ENCODE data around the gene VLDLR. TPM values are rescaled to one million over a fixed set of nuclear protein-coding genes. Genes with fewer than 3 reads are reported as not detected.

The VLDLR gene
- total and polyA plus RNA-seq, 8 donors: 19.8 to 32.7 (median 25.9) TPM

DNA sequence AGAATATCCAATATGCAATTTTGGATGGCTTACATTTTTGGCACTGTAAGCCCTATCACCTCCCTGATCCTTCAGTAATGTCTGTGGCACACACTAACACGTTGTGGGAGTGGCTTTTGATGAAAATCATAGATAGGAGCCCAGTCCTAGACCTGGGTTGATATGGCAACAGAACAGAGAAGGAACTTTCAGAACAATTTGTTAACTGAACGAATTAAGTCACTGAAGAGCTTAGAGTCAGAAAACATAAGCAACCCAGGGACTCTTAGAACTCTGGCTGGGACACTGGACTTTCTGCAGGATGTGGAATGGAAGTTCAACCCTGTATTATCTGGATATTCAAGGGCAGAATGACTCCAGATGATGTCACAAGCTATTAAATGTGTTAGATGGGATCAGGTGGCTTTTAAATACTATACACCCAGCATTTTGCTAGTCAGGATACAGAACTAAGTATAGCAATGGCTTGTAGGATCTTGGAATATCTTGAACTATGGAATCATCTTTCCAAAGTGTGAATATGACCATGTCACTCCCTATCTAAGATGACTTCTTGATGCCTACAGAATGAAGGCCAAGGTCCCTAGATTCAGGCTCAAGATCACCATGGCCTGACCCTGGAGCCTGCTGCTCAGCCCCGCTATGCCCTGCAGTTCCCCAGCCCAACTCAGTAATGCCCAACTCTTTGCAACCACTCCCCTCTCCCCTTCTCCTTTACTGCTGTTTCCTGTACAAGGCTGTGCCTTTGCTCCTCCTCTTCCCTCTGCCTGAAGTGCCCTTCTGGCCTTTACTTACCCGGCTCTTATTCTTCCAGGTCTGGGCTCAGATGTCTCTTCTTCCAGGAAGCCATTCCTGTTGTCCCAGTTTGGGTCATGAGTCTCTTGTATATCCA is 42.8 kb downstream of the VLDLR start:
- no peak for ATAC-seq
- Histone ChIP-seq H3K4me1 (no peaks in the 10 kb centered on the region), H3K27ac (no peak overlapping the region), H3K36me3 (no peaks in the 10 kb centered on the region), H3K27me3 (no peaks in the 10 kb centered on the region), H3K9me3 (no peaks in the 10 kb centered on the region), H3K4me3 (no peak overlapping the region)
- intact Hi-C loops (cut with DNase I): no loop called here
- no peak for DNase-seq
- TF ChIP-seq, protein P1, sequence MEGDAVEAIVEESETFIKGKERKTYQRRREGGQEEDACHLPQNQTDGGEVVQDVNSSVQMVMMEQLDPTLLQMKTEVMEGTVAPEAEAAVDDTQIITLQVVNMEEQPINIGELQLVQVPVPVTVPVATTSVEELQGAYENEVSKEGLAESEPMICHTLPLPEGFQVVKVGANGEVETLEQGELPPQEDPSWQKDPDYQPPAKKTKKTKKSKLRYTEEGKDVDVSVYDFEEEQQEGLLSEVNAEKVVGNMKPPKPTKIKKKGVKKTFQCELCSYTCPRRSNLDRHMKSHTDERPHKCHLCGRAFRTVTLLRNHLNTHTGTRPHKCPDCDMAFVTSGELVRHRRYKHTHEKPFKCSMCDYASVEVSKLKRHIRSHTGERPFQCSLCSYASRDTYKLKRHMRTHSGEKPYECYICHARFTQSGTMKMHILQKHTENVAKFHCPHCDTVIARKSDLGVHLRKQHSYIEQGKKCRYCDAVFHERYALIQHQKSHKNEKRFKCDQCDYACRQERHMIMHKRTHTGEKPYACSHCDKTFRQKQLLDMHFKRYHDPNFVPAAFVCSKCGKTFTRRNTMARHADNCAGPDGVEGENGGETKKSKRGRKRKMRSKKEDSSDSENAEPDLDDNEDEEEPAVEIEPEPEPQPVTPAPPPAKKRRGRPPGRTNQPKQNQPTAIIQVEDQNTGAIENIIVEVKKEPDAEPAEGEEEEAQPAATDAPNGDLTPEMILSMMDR (IDR thresholded peaks at IDR 0.05): no peak

DNA sequence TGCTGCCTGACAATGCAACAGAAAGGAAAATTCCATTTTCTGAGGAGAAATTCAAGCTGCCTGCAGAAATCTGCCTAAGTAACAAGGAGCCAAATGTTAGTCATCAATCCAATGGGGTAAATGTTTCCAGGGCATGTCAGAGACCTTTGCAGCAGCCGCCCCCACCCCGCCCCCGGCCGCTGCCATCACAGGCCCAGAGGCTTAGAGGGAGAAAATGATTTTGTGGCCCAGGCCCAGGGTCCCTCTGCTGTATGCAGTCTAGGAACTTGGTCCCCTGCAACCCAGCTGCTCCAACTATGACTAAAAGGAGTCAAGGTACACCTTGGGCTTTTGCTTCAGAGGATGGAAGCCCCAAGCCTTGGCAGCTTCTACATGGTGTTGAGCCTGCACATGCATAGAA is 45.0 kb downstream of the VLDLR start:
- TF ChIP-seq, protein P1 (IDR thresholded peaks at IDR 0.05): no peak
- DNase-seq (no peak), ATAC-seq (no peak)
- Histone ChIP-seq H3K27me3 (no peaks in the 10 kb centered on the region), H3K9me3 (no peaks in the 10 kb centered on the region), H3K36me3 (no peaks in the 10 kb centered on the region), H3K4me3 (no peak overlapping the region), H3K27ac (no peak overlapping the region), H3K4me1 (no peaks in the 10 kb centered on the region)
- intact Hi-C loops (cut with DNase I): no loop called here

DNA sequence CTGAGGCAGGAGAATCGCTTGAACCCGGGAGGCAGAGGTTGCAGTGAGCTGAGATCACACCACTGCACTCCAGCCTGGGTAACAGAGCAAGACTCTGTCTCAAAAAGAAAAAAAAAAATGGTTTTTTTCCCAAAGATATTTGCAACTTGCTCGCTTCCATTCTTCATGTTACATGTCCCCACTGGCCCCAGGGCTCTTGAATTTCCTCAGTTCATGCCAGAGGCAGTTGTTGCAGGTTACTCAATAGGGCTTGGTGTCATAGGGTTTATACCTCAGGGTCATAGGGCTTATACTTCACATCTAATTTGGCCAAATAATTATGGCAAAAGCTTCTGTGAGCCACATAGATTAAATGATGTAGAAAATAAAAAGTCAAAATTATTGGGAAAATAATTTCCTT is 51.6 kb downstream of the VLDLR start:
- Histone ChIP-seq H3K4me1 (no peaks in the 10 kb centered on the region), H3K27ac (no peak overlapping the region), H3K9me3 (no peaks in the 10 kb centered on the region), H3K27me3 (no peaks in the 10 kb centered on the region), H3K36me3 (no peaks in the 10 kb centered on the region), H3K4me3 (no peak overlapping the region)
- DNase-seq (no peak), ATAC-seq (no peak)
- intact Hi-C loops (cut with DNase I): no loop called here
- TF ChIP-seq, protein P1 (IDR thresholded peaks at IDR 0.05): no peak

DNA sequence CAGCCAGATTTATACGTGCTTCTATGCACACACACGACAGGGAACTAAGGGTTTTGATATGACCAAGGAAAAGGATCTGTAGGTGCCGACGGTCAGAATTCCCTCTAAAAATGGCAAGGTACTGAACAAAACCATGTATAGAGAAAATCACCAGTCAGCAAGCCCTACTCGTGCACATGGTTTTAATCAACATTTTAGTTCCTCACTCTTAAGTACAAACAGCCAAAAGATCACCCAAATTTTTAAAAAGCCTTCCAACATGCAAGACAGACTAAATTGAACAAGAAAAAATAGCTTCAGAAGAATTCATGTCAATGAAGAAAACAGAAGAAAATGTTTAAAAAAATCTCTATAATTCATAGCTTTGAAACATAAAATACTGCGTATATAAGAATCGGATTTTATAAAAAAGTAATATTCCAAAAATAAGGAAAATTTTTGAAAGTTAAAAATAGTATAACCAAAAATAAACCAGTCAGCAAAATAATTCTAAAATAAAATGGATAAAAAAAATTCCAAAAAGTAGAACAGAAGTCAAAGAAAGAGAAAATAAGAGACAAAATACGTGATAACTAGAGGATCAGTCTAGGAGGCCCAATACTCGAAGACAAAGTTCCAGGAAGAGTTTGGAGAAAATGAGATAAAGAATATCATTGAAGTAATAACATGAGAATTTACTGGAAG is 52.7 kb downstream of the VLDLR start:
- Histone ChIP-seq H3K27ac (no peak overlapping the region), H3K36me3 (no peaks in the 10 kb centered on the region), H3K9me3 (no peaks in the 10 kb centered on the region), H3K4me3 (no peak overlapping the region), H3K4me1 (no peaks in the 10 kb centered on the region), H3K27me3 (no peaks in the 10 kb centered on the region)
- intact Hi-C loops (cut with DNase I): no loop called here
- ATAC-seq (no peak), DNase-seq (no peak)
- TF ChIP-seq, protein P1 (IDR thresholded peaks at IDR 0.05): no peak

DNA sequence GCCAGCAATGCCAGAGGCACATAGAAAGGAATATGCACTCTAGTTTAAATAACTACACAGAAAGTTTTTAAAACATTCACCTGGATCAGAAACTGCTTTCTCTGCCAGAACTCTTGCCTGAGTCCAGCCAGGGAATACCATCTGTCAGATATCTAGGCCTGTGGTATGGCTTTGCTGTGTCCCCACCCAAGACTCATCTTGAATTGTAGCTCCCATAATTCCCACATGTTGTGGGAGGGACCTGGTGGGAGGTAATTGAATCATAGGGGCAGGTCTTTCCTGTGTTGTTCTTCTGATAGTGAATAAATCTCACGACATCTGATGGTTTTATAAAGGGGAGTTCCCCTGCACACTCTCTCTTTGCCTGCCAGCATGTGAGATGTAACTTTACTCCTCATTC is 54.2 kb downstream of the VLDLR start:
- TF ChIP-seq, protein P1 (IDR thresholded peaks at IDR 0.05): no peak
- Histone ChIP-seq H3K4me3 (no peak overlapping the region), H3K36me3 (no peaks in the 10 kb centered on the region), H3K9me3 (no peaks in the 10 kb centered on the region), H3K4me1 (no peaks in the 10 kb centered on the region), H3K27ac (no peak overlapping the region), H3K27me3 (no peaks in the 10 kb centered on the region)
- DNase-seq: no peak
- ATAC-seq: no peak
- intact Hi-C loops (cut with DNase I): no loop called here
